Measurements from ENCODE around the gene CDH4.

- TF ChIP-seq, protein P1, sequence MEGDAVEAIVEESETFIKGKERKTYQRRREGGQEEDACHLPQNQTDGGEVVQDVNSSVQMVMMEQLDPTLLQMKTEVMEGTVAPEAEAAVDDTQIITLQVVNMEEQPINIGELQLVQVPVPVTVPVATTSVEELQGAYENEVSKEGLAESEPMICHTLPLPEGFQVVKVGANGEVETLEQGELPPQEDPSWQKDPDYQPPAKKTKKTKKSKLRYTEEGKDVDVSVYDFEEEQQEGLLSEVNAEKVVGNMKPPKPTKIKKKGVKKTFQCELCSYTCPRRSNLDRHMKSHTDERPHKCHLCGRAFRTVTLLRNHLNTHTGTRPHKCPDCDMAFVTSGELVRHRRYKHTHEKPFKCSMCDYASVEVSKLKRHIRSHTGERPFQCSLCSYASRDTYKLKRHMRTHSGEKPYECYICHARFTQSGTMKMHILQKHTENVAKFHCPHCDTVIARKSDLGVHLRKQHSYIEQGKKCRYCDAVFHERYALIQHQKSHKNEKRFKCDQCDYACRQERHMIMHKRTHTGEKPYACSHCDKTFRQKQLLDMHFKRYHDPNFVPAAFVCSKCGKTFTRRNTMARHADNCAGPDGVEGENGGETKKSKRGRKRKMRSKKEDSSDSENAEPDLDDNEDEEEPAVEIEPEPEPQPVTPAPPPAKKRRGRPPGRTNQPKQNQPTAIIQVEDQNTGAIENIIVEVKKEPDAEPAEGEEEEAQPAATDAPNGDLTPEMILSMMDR (IDR thresholded peaks at IDR 0.05; ENCODE audit: extremely low read depth in 1 of 2, insufficient read depth in 1 of 2, low read depth in 1 of 2, low read length in 2 of 2) = no peak
- TF ChIP-seq POLR2A (IDR thresholded peaks at IDR 0.05; ENCODE audit: low read depth, low read length) (no peak), MAX (IDR thresholded peaks at IDR 0.05; ENCODE audit: insufficient read depth, insufficient read length) (no peak), EZH2 (IDR thresholded peaks at IDR 0.05; ENCODE audit: borderline replicate concordance, low read depth, low read length, severe bottlenecking) (no peak), JUN (IDR thresholded peaks at IDR 0.05; ENCODE audit: borderline replicate concordance, insufficient read depth, insufficient read length, low read depth) (no peak), FOS (IDR thresholded peaks at IDR 0.05; ENCODE audit: borderline replicate concordance, insufficient read depth, low read length) (no peak), POLR2AphosphoS5 (IDR thresholded peaks at IDR 0.05; ENCODE audit: insufficient read depth, low read depth, low read length) (no peak), MYC (IDR thresholded peaks at IDR 0.05; ENCODE audit: low read depth, low read length) (no peak)
These were observed 33.1 kb downstream of the CDH4 start for GRCh38 chr20:61285152-61285645.

Measured in endothelial cell of umbilical vein (primary cell).